Measurements from ENCODE around the gene PPP2R5C.

GRCh38 chr14:101734246-101734847 lies 27.2 kb upstream of the PPP2R5C start:
- no peak for TF ChIP-seq CTCF (IDR thresholded peaks at IDR 0.05)
- TF ChIP-seq POLR2AphosphoS5 (IDR thresholded peaks at IDR 0.05) = no peak
- TF ChIP-seq POLR2A (IDR thresholded peaks at IDR 0.05) = no peak

Data from transverse colon (tissue), 4 donors.